GM21360 (cell line): Measurements from ENCODE around the gene SLC28A3.

Source experiments
- ATAC-seq: cut with Tn5 transposase; IDR thresholded peaks from one replicate; pipeline ENCODE4 v1.9.1; 2021; ENCODE audit warnings: mild to moderate bottlenecking, moderate library complexity; ENCODE audit not compliant: unreplicated experiment

The SLC28A3 gene

GRCh38 chr9:84301851-84302250 is 38.7 kb downstream of the SLC28A3 start:
- no peak for ATAC-seq

- ATAC-seq: no peak
These were observed 40.3 kb downstream of the SLC28A3 start for GRCh38 chr9:84300271-84300670.

- ATAC-seq: no peak
These were observed 43.3 kb downstream of the SLC28A3 start for GRCh38 chr9:84297162-84297821.

GRCh38 chr9:84296146-84296843 is 44.3 kb downstream of the SLC28A3 start:
- peak; percentile 45 for ATAC-seq

- ATAC-seq: no peak
These were observed 46.2 kb downstream of the SLC28A3 start for GRCh38 chr9:84294241-84294950.

GRCh38 chr9:84293001-84293798 is 47.4 kb downstream of the SLC28A3 start:
- ATAC-seq: peak; percentile 44

- peak; percentile 55 for ATAC-seq
These were observed 55.2 kb downstream of the SLC28A3 start for GRCh38 chr9:84285381-84285780.

GRCh38 chr9:84283946-84284345 is 56.6 kb downstream of the SLC28A3 start:
- no peak for ATAC-seq

GRCh38 chr9:84278130-84278529 is 62.4 kb downstream of the SLC28A3 start:
- no peak for ATAC-seq

- no peak for ATAC-seq
These were observed 62.9 kb downstream of the SLC28A3 start for GRCh38 chr9:84277646-84278045.

GRCh38 chr9:84276741-84277140 is 63.8 kb downstream of the SLC28A3 start:
- no peak for ATAC-seq

DNA sequence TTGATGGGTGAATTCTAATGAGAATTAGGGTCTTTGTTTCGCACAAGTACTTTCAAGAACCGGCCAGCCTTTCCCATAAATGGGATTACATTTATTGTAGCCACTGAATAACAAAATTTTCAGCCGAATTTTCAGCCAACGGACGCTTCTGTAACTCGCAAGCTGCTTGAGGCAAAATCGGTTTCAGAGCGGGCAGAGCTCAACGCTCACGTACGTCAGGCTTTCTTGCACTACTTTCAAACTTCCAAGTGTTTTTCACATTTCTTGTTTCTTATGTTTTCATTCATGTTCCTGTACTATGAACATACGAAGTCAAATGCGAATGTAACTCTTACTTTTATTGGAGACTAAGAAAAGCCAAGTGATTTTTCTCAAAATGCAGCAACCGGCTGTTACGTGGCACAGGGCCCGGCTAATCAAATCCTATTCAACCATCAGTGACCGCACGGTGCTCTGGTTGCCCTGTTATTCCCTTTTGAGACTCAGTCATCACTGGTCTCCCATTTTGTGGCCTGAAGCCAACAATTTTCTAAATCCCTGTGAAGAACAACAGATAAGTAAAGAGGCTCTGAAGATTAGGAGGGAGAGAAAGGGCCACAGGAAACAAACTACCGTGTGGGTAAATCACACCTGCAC is 68.5 kb downstream of the SLC28A3 start:
- ATAC-seq: no peak

GRCh38 chr9:84271531-84271900 is 69.0 kb downstream of the SLC28A3 start:
- peak; percentile 90 for ATAC-seq

DNA sequence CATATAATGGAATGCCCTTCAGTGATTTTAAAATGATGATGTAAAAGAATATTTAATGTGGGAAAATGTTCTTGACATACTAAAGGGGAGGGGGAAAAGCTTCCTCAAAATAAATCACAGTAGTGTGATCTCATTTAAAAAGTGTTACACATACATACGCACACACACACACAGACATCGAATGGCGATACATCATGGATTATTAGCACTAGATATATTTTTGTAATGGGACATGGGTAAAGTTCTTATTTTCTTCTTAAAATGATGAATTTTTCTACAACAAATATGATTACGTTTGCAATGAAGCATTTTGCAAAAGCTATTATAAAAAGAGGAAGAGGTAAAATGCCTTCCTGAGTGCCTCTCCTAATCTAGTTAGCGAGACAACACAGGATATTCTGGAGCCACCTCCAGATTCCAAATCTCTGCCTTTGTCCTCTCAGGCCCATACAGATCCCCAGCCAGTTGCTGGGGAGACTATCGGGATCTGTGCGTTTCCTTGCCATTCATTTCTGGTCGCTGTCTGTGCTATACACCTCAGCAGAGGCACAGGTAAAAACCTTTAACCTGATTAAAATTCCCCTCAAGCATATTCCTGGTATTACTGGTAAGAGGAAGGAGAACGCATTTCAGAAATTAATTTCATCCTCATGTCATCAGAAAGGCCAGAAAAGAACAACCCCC is 69.6 kb downstream of the SLC28A3 start:
- ATAC-seq: peak; percentile 25

- ATAC-seq: no peak
These were observed 74.4 kb downstream of the SLC28A3 start for GRCh38 chr9:84266087-84266561.

DNA sequence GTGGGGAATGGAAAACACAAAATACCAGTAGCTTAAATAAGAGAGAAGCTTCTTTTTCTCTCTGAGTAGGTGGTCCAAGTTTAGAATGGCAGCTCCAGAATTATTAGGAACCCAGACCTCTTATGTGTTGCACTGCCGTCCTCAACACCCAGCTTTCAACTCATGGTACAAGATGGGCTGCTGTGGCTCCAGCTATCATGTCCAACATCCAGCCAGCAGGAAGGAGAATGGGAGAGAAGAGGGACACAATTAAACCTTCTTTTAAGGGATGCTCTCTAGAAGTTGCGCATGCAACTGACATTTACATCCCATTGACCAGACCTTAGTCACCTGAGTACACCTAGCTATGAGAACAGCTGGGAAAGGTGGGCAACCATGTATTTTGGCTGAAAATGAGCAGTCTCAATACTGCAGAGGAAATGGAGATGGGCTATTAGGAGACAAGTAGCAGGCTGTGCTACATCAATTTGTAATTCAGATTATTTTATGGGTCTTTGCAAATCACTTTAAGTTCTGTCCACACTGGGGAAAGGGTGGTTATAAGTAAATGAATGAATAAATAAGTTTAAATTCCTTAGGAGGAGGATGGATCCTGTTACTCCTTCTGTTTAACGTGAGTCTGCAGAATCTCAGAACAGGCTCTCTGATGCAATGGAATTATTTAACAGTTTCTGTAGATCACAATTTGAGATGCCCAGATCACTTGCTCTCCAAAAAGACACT is 76.1 kb downstream of the SLC28A3 start:
- ATAC-seq: no peak

DNA sequence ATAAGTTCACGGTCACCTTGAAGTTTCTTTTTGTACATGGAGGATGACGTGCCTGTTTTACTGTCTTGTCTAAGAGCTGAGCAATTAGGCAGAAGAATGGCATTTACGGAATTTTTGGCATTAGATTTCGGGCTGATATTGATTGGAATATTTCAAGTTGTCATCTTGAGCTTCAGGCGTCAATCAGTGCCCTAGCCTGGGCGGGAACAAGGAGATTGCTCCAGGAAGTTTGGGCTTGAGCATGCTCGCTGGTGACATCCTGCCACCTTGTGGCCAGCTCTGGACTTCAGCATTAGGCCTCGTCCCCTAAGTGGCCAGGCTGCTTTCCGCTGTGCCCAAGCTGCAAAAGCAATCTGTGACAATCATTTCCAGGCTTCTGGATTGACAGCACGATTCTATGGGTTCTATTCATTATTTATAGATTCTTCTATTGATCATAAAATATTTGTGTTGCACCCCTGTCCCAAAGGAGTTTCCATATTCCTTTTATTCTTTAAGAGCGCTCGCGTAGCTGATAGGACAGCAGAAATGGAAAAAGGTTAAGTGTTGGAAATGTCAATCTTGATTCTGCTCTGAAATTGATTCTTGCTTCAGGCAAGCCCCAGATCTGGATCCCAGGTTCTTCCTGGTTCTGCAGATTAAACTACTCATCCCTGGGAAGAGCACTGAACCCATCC is 79.3 kb downstream of the SLC28A3 start:
- ATAC-seq: no peak

- no peak for ATAC-seq
These were observed 82.2 kb downstream of the SLC28A3 start for GRCh38 chr9:84258371-84258770.

GRCh38 chr9:84255696-84256095 is 84.9 kb downstream of the SLC28A3 start:
- no peak for ATAC-seq
